Cardiac septum (tissue), 1 donor: Measurements from ENCODE around the gene LAPTM5. TPM values are rescaled to one million over a fixed set of nuclear protein-coding genes. Genes with fewer than 3 reads are reported as not detected.

Experiments
- DNase-seq: peaks from one replicate; pipeline ENCODE4 v3.0.0-alpha.2; 2020; ENCODE audit warnings: low spot score
- intact Hi-C: fragments of 100-400 bp; cut with DNase I; formaldehyde crosslinking; loops from one replicate; pipeline ENCODE4 v1.14.0; 2022
- total RNA-seq: library from RNA; stranded (reverse); fragmentation: NEBNext Ultra II Directional; extraction: Animal tissue kit (Norgen Biotek cat#: 25700); gene quantifications from one replicate; pipeline ENCODE4 v1.2.1, GENCODE V29; 2021
- donor health status: DM: no; HTN: no; CAD: no.

The LAPTM5 gene
- total RNA-seq, 1 donor from 2014 or later: 14.2 TPM

DNA sequence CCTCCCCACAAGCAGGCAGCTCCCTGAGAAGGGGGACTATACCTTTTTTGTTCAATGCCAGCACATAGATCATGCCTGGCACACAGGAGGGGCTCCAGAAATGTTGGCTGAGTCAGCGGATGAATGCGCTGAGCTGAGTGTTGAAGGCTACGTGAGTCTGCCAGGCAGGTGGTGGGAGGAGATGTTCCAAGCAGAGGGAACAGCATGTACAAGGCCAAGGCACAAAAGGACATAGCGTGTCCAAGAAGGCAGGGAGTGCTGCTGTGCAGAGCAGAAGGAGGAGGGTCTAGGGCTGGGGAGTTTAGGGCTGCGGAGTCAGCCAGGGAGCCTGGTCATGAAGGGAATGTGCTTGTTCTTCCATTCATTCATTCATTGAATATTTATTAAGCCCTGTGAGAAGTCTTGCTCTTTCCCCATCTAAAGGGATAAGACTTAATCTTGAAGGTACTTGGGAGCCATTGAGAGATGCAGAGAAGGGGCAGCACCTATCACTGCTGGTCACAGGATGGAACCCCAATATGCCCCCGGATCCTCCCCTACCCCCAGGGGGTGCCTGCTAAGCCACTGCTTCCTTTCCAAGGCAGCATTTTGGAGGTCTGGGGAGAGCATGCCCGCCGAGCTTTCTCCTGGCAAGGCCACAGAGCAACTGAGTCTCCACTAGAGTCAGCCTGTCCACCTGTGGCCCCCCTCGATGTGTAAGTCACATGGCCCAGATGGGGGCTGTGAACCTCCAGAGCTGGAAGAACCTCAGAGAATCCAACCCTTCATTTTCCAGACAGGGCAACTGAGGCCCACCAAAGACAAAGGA, 31.2 kb upstream of the LAPTM5 start:
- intact Hi-C loops: no loop called here
- DNase-seq: no peak

DNA sequence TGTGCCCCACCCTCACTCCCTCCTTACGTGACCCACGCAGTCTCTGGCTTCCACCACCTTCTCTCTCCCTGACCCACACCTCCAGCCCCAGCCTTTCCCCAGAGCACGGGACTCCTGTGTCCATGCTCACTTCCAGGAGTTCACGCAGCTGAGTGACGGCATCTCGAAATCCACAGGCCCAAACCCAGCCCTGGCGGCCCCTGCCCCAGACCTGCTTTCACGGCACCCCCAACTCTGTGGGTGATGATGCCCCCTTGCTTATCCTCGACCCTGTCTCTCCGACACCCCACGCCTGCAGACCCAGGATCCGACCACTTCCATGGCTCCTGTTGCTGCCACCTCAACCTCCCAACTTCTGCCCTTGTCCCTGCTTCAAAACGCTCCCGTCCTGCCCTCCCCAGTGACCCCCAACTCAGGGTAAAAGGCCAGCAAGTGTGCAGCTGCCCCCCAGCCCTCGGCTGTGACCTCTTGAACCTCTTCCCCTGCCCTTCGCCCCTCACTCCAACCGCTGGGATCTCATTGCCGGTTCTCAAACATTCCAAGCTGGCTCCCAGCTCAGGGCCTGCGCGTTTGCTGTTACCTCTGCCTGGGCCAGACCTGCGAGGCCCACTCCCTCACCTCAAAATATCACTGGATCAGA, 30.4 kb upstream of the LAPTM5 start:
- intact Hi-C loops: no loop called here
- no peak for DNase-seq

DNA sequence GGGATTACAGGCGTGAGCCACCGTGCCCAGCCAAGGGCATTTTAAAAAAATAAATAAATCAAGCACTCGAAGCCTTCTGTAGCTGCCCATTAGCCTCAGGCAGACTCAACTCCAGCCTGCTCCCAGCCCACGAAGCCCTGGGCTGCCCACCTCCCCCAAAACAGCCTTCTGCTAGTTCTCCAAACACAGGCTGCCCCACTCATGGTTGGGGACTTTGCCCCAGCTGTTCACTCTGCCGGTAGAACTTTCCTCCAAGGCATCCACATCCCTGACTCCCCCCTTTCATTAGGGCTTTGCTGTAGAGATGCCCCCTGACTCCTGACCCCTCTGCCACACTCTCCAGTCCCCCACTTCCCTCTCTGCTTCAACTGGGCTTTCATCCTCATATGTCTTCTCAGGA, 29.7 kb upstream of the LAPTM5 start:
- intact Hi-C loops: no loop called here
- no peak for DNase-seq

DNA sequence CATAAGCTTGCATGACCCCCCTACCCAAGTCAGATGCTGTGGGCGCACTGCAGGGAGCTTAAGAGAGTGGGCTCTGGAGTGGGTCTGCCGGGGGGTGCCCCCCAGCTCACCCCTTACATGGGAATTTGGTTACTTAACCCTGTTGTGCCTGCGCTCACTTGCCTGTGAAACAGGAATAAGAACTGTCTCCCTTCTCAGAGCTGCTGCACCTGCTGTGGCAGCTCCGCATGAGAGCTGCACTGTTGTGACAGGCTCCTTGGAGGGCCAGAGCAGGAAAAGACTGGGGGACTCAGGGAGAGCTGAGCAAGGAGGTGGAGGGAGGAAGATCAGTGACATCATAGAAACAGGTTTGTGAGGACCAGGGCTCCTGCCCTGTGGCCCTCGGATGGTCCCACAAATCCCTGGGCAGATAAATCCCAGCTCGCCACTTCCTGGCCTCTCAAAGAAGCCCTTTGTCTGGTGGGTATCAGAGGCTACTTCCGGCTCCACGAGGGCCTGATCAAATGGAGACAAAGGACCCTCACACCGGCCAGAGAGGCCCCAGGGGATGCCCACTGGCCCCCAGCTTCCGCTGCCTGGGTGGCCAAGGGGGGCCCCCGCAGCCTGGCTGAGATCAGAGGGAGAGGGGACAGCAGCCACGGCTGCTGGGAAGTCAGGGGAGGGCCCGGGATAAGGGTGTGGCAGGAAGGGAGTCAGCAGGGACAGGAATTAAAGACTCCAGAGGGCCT, 28.9 kb upstream of the LAPTM5 start:
- DNase-seq: no peak
- intact Hi-C loops: no loop called here

DNA sequence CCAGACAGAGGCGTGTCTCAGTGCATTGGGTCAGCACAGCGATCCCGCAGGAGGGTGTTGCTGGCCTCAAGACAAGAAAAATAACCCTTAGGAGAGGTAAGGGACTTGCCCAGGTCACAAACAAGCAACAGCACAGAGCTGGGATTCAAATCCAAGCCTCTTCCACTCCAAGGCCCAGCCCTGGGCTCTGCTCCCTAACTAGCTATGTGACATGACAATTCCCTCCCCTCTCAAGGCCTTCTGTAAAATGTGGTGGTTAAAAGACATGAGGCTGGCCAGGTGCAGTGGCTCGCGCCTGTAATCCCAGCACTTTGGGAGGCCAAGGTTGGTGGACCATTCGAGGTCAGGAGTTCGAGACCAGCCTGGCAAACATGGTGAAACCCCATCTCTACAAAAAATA, 28.1 kb upstream of the LAPTM5 start:
- DNase-seq: no peak
- intact Hi-C loops: no loop called here

DNA sequence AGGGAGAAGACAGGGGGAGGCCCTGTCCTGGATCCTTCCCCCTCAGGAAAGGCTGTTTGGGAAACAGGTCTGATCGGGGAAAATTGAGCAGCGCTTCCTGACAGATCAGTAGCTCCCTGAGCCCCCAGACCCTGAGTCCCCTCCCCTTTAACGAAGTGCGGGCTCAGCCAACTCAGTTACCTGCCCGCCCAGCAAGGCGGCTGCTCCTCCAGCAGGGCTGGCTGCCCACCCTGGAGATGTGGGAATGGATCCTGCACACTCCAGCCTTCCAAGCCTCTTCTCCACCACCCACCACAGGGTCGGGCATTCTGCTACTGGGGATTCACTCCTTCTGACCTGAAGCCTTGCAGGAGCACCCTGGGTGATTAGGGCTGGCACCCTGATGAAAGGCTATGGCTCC, 27.6 kb upstream of the LAPTM5 start:
- intact Hi-C loops: no loop called here

DNA sequence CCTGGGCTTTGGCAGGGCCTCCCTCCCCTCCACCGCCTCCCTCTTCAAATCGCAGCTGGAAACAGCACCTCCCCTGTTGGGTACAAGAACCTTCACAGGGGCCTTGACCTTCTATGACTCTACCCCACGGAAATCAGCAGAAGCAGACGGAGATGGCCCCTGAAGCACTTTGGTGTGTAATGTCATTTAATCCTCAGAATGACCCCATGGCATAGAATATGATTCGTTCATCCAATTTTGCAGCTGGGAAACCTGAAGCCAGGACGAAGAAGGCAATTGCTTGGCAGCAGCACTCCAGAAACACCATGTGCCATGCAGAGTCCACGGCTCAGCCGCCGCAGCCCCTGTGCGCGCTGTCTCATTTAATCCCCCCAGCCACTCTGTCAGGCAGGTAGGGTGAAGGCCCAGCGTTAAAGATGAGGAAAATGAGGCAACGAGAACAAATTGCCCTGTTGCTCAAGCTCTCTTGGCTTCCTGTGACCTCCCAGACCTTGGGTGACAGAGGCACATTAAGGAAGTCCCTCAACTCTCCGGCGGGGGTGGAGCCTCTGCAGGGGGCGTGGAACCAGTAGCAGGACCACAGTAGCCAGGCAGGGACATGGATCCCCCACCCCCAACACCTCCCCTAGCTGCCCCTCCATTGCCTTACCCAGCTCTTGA, 25.8 kb upstream of the LAPTM5 start:
- intact Hi-C loops: loop anchor here (2.0 kb wide), 1 partner anchor 17 kb away; no protein-coding TSS in a partner anchor
- peak; percentile 83 for DNase-seq

More for the DNA sequence above, 27.6 kb upstream of the LAPTM5 start:
- no peak for DNase-seq

DNA sequence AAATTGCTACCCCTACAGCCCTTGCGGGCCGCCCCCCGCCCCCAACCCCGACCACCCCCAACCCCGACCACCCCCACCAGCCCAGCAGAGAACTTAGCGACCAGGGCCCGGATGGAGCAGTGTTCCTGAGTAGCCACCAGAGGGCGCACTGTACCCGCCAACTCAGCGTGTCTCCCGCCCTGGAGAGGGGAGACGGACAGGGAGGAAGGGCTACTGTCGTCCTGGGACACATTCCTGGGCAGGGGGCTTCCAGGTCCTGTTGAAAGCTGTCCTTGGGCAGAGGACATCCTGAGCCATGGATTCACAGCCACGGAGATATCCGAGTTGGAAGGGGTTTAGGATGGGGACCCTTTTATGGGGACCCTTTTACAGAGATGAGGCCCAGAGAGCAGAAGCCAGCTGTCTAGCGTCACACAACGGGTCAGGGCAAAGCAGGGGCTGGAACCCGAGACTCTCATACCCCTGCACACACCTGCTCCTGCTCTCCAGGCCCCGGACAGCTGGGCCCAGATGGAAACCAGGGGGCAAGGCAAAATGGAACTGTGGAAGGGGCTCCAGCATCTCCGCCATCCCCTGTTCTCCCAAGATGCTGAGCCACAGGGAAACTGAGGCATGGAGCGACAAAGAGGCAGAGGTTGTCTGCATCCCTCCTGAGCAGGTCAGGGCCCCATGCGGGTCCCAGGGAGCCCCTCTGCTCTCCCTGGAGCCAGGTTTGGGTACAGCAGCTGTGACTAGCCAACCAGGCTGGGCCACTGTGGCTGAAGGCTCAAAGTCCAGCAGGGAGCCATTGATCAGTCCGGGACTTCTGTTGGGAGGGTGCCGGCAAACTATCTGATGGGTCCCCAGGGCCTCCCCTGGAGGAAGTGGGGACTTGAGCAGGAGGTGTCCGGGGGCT, 25.0 kb upstream of the LAPTM5 start:
- peak; percentile 91 for DNase-seq
- intact Hi-C loops: loop anchor here (1.0 to 2.0 kb wide), 2 partner anchors 18 to 129 kb away; no protein-coding TSS in a partner anchor

DNA sequence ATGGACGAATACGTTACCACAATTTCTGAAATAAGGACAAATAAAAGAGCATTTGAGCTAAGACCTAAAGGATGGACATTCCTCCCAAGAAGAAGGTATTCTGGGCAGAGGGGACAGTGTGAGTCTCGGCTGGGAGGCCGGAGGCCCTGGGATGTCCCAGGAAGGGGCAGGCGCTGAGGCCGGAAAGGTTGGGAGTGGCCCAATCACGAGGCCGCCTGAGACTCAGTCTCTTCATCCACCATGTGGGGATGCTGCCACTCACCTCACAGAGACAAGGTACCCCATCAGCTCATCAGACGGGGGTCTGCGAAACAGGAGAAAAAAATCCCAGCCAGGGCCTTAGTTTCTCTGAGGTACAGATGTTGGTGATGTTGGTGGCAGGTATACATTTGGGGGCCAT, 24.3 kb upstream of the LAPTM5 start:
- DNase-seq: no peak
- intact Hi-C loops: loop anchor here (1.0 to 2.0 kb wide), 2 partner anchors 19 to 129 kb away; no protein-coding TSS in a partner anchor

DNA sequence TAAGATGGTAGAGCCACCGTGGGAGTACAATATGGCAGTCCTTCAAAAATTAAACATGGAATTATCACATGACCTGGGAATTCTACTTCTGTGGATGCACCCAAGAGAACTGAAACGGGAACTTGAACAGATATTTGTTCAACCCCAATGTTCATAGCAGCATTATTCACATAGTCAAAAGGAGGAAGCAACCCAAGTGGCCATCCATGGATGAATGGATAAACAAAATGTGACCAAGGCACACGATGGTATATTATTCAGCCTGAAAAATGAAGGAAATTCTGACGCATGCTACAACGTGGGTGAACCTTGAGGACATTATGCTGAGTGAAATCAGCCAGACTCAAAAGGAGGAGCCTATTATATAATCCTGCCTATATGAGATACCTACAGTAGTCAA, 22.8 kb upstream of the LAPTM5 start:
- no peak for DNase-seq
- intact Hi-C loops: no loop called here

DNA sequence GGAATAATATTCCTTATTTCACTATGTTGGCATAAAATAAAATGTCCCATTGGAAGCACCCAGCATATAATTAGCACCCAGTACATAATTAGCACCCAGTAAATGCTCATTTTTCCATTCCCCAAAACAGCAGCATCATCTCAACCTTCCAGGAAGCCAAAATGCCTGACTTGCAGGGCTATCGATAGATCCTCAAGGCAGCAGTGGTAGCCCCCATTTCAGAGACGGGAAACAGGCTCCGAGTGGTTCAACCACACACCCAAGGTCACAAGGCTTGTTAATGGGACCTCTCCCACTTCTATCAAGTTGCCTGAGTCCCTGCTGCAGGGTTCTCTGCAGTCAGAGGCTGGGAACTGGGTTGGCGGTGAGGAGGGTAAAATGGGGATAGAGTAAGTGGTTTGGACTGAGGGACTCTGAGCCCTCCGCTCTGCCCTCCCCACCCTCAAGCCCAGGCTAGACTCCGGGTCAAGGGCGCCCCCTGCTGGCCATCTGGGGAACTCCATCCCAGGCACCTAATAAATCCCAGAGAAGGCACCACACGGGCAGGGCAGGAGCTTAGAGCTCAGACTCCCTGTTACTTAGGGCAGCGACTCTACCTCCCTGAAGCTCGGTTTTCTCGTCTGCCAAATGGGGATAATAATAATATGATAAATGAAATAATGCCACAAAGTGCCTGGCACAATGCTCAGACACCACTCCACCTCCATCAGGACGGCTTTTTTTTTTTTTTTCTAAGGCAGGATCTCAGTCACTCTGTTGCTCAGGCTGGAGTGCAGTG, 21.9 kb upstream of the LAPTM5 start:
- DNase-seq: peak; percentile 94
- intact Hi-C loops: loop anchor here (1.0 kb wide), 1 partner anchor 59 kb away; no protein-coding TSS in a partner anchor

DNA sequence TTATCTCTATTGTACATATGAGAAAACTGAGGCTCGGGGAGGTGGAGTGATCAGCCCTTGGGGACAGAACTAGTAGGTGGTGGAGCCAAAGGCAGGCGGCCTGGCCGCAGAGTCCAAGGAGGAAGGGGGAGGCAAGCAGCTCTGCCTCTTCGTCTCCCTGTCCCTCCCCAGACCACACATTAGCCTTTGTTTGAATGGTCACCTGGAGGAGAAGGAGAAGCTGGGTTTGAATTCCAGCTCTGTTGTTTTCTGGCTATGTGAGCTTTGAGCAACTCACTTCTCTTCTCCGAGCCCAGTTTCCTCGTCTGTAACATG, 21.4 kb upstream of the LAPTM5 start:
- DNase-seq: no peak
- intact Hi-C loops: loop anchor here (1.0 kb wide), 1 partner anchor 59 kb away; no protein-coding TSS in a partner anchor

DNA sequence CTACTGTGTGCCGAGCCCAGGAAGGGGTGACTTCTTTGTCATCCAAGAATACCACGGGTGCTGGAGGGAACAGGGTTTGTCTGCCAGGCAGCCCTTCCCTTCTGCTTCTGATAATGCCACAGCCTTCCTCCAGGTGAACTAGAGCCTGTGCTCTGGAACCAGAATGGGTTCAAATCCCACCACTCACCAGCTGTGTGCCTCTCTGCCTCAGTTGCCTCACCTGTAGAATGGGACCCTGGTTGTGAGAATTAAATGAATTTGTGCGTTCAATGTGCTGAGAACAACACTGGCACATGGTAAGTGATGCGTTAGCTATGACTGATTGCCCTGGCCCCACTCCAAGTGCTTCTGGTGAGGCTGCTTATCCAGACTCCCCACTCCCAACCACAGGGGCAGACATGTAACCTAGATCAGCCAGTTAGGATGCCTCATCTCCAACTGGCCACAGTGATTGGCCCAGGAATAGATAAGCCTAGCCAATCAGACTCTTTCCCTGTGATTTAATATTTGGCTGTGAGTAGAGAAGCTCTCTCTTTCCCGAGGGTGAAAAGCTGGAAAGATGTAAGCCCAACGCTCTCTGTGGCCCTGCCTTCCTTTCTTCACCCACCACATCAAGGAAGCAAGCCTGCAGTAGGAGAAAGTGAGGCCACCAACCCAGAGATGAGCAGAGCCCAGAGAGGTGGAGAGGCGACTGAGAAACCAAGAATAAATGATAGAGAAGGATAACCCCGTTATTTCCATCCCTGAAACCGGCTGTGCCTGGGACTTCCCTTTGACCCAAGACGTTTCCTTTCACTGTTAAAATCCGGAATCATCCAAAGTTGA, 20.8 kb upstream of the LAPTM5 start:
- intact Hi-C loops: no loop called here
- no peak for DNase-seq

DNA sequence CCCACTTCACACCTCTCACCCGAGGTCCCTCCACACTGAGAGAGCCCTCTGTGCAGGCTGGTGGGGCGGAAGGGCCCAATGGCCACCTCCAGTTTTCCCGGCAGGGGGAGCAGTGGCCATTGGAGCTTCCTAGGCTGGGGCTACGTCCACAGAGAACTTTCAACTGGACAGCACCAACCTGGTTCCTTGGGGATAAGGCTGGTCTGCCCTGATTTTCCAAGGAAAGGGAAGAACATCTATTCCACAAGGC, 20.3 kb upstream of the LAPTM5 start:
- no peak for DNase-seq
- intact Hi-C loops: no loop called here

DNA sequence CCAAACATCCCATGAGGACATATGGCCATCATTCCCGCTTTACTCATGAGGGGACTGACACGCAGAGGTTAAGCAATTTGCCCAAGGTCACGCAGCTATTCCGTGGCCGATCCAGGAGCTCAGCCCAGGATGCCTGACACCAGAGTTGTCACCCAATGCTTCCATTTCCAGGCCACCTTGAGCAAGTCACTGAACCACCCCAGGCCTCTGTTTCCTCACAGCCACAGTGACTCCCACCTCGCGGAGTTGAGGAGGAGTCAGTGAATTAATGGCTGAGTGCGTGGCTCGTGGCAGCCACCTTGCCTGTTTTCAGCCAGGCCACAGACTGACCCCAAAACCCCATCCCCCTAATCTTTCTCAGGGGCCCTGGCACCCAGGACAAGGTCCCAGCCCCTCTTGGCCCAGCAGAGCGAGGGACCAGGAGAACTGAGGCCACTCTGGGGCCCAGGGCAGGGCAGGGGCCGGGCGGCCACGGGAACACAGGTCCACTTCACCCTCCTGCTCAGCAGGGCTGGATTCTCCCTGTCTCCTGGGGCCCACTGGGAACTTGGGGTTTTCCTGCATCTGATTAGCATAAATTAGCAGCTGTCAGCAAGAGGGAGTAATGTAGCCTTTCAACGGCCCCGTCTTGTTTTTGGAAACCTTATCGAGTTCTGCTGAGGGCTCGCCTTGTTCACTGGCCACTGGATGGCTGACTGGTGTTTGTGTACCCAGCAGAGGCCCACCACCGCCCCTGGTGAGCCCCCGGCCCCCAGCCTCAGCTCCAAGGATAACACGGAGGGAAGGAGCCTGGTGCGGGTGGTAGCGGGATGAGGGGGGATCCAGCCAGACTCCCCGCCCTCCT, 19.7 kb upstream of the LAPTM5 start:
- intact Hi-C loops: no loop called here
- DNase-seq: no peak

DNA sequence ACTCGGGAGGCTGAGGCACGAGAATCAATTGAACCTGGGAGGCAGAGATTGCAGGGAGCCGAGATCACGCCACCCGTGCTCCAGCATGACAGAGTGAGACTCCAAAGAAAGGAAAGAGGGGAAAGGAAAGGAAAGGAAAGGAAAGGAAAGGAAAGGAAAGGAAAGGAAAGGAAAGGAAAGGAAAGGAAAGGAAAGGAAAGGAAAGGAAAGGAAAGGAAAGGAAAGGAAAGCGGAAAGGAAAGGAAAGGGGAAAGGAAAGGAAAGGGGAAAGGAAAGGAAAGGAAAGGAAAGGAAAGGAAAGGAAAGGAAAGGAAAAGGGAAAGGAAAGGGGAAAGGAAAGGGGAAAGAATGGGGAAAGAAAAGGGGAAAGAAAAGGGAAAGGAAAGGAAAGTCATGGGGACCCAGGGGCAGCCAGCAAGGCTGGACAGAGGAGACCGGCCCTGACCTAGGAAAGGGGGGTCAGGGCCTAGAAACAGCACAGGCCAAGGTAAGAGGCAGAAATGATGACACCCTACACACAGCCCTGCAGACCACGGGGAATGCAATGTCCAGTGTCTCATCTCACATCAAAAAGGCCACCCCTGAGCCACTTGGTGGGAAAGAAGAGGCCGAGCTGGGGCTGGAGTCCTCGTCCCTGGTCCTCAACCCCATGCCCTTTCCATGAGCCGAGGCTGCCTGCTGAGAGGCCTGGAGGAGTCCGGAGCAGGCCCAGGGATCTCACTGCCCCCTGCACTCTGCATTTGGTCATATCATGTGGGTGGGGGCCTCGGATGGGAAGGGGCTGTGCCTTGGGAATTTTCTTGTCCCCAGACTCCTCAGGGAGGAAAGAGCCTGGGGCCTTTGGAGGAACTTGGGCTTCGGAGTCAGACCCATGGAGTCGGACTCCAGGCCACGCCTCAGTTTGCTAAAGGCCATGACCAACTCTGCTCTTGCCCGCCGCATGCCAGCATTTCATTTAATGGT, 18.8 kb upstream of the LAPTM5 start:
- intact Hi-C loops: no loop called here
- DNase-seq: no peak
